GM19324 (cell line): ENCODE results near the gene TRPV4.

Experiments
- ATAC-seq: cut with Tn5 transposase; IDR thresholded peaks from one replicate; pipeline ENCODE4 v1.9.1; 2021; ENCODE audit warnings: mild to moderate bottlenecking, moderate library complexity; ENCODE audit not compliant: unreplicated experiment, low FRiP score

Gene TRPV4

DNA sequence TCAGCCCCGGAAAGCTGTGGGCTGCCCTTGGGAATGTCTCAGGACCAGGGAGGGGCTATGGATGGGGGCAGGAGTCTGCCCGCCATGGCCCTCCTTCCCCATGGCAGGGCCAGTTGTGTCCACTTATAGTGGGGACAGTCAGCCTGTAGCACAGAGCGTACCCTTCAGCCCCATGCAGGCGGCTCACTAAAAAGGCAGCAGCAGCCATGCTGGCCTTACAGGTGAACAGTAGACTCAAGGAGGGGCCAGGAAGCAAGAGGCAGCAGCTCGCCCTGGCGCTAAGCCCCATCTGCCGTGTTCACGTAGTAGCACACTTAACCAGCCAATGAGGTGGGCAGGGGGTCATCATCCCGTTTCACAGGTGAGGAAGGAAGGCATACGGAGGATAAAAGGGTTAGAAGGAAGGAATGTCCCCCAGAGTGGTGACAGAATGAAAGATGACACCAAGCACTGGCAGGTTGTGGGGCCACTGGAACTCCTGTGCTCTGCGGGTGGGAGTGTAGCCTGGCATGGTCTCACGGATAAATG, 66.9 kb downstream of the TRPV4 start:
- ATAC-seq = no peak

- no peak for ATAC-seq
These were observed 67.8 kb downstream of the TRPV4 start for GRCh38 chr12:109765446-109765810.

DNA sequence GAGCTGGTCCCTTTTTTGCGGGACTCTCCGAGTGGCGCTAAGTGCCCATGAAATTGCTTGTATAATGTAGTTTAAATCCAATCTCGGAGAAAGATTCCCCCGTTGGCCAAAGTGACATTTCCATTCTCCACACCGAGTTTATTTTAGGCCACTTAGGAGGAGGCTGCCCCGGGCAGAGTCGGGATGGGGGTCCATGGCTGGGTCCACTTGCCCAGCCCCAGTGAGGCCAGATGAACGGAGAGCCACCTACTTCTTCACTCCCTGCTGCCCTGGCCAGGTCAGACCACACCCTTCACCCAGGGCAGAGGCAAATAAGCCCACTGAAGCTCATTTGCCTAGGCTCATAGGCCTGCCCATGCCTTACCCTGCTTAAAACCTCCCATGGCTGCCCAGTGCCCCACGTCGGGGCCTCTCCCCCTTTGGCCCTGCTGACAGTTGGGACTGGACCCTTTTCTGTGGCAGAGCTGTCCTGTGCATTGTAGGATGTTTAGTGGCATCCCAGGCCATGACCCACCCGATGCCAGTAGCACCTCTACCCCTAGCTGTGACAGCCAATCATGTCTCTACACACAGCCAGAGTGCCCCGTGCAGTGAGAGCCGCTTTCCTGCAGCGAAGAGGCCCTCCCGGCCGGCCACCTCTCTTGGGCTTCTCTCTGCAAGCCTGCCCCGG, 68.3 kb downstream of the TRPV4 start:
- no peak for ATAC-seq

- ATAC-seq = no peak
These were observed 69.1 kb downstream of the TRPV4 start for GRCh38 chr12:109764123-109764522.

- no peak for ATAC-seq
These were observed 69.9 kb downstream of the TRPV4 start for GRCh38 chr12:109763201-109763841.

GRCh38 chr12:109762673-109763191, 70.5 kb downstream of the TRPV4 start:
- no peak for ATAC-seq

DNA sequence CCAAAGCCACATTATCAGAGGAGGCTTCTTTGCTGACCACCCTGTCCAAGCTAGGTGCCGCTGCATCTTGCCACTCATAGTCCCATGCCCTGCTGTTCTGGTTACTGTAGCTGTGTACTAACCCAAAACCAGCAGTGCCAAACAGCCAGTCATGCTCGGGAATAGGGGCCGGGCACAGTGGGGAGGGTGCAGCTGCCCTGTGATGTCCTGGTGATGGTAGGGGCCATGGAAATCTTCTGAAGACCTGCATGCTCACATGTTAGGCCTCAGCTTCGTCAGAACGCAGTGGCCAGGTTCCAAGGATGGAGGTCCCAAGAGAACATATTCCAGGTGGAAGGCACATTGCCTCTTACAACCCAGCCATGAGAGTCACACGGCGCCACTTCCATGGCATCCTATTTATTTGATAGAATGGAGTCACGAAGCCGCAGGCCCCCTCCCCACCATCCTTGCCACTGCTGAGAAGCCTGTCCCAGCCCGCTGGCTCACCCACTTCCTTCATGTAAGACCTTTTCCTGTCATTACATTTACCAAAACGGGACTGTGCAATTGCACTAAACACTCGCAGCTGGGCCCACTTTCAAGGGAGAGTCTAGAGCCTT, 71.0 kb downstream of the TRPV4 start:
- no peak for ATAC-seq

DNA sequence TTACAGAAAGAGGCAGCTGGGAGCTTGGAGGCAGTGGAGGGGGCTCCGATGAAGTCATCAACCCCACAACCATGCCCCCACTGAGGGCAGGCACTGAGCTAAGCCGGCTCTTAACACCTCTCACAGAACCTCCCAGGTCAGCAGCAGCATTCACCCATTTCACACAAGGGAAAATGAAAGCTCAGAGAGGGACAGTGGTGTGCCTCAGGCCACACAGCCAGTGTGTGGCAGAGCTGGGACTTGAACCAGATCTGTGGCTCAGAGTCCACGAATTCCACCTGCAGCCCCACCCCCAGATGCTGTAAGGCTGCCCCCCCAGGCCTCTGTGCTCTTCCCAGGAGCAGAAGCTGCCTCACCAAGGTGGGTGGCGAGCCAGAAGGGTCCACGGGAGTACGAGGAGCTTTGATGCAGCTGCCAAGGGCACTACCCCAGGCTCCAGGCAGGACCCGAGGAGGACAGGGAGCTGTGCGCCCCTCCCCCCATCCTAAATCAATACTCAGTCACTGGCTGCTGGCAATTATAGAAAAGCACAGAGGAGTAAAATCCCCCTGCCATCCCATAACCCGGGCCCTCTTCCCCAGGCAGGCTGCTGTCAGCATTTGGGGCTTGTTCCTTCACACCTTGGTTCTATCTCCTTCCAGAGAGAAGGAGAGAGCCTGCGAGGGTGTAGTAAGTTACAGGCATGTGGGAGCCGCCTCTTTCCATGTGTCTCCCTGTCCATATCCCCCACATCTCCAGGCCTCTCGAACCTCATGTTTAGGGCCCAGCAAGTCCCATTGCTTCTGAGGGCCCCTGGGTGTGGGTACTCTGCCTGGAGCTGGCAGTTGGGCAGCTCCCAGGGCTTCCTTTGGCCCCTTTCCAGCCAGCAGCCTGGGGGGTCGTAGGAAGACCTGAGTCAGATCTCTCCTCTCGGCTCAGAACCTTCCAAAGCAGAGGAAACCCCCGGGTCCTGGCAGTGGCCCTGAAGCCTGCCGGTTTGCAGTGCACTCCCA, 72.0 kb downstream of the TRPV4 start:
- ATAC-seq = no peak

DNA sequence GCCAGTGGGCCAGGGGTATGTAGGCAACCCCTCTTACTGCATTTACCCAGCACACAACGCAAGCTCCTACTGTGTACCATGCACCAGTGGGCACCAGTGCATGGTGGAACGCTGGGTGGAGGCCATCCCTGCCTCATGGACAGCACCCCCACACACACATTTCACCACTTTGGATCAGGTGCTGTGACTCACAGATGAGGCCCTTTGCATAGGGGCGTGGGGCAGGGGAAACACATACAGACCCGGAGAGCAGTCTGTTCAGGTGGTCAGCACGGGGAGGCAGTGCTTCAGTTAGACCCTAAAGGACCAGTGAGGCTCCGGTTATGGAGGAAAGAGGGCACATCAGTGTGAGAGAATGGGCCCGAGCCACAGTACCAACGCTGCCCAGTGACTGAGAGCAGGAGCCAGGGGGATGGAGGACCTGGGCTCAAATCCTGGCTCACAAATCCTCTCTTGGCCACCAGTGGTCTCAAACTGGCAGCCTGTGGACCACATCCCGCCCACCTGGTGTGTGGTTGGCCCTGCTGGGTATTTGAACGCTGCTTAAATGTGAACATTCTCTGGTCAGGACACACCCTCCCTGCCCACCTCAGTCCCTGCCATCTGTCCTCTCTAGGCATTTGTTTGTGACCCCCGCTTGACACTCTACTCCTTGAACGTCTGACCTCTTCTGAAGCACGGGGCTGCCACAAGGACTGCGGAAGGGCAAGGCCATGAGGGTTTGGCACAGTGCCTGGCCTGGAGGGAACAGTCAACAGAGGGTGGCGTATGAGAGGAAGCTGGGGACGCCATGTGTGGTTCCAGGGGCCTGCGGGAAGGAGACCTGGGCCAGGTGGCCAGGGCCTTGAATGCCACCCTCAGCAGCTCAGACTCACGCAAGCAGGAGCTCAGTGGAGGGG, 72.9 kb downstream of the TRPV4 start:
- no peak for ATAC-seq

DNA sequence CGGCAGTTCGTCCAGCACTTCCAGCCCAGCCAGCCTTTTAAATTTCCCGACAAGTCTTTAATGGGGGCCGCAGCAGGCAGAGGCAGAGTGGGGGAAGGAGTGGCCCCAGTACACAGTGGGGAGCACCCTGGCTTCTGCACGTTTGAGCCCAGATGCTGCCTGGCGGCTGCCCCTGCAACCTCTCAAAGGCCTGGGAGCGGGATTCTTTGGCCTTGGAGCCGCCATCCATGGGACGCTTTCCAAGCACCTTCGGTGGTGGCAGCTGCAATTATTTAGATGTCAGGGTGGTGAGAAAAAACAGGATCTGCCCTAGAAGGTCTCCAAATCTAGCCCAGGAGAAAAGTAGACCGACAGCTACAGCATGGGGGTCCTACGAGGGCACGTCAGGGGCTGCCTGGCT, 73.6 kb downstream of the TRPV4 start:
- no peak for ATAC-seq

GRCh38 chr12:109758426-109759420, 74.5 kb downstream of the TRPV4 start:
- ATAC-seq = no peak

DNA sequence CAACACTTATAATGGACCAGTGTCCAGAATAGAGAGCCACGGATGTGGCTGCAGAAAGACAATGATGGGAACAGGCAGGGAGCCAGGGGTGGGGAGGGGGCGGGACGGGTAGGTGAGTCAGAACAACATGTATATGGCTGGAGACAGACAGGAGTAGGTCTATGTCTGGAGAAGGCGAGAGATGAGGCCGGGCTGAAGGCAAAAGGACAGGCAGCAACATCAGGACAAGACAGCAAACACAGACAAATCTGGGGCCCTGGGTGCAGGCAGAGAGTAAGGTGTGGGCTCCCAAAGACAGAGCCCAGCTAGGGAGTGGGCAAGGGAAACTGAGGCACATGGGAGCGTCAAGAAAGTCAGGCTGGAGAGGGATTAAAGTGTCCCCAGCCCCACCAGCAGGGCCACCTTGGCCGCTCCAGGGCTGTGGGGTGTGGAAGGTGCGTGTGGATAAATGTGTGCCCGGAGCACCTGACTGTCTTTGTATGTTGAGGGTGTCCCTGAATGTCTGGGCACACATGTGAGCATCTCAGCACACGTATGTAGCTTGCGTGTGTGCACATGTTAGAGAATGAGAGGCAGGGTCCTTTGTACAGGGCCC, 75.4 kb downstream of the TRPV4 start:
- no peak for ATAC-seq

- no peak for ATAC-seq
These were observed 76.7 kb downstream of the TRPV4 start for GRCh38 chr12:109756457-109756856.

DNA sequence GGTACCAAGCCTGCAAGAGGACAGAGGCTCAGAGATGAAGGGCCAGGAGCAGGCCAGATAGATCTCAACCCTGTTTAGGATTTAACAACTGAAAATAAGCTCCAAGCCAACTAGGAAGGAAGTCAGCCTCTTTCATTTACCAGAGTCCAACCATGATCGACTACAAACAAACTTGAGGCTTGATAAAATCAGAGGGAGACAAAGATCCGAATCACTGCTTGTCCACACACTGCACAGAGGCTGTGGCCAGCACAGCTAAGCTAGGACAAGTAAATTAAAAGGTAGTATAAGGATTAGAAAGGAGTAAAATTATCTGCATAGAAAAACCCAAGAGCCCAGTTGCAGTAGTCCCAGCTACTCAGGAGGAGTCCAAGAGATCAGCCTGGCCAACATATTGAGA, 79.2 kb downstream of the TRPV4 start:
- ATAC-seq = no peak

DNA sequence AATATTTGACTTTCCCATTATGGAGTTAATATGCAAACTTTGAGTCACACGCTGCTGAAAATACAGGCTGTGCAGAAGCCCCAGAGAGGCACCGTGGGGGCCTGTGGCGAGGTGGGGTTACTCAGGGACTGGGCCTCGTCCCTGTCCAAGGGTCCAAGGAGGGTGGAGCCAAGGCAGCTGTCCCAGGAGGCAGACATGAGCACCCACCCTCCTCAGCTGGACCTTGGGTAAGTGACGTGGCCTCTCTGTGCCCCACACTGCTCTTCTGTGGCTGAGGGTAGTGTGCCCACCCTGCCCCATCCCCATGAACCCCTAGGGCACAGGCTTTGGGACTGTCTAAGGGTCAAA, 80.2 kb downstream of the TRPV4 start:
- no peak for ATAC-seq

DNA sequence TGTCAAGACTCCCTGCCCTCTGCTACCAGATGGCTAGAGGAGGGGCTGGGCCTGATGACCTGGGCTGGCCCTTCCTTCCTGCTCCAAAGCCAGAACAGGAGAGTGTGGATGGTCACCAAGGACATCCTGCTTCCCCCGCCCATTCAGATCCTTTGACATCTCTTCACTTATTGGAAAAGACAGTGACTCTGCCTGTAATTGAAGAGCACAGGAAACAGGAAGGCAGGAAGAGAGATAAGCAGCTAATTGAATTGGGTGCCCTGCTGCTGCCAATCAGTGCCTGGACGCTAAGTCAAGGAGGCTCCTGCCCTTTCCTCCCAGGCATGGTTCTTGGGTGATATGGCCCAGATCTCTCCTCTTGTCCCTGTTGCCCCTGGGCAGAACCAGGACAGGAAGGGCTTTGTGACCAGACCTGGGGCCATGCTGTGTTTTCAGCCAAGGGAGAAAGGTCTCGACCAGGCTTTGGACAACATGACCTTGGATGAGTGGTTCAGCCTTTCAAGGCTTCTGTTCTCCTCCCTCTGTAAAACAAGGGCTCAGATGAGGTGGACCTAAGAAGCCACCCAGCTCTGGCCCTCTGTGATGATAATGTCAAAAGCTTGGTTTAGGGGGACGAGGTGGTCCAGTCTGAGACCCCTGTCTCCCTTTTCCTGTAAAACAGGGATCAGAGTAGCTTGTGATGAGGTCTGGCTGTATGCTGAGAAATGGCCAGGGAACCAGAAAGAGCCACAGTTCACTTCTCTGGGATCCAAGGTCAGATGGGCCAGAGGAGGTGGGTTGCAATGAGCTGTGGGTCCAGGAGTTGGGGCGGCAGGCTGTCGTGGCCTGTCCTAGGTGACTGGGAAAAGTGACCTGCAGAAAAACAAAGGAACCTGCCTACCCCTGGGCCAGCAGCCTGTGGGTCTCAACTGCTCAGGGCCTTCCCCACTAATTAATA, 80.8 kb downstream of the TRPV4 start:
- no peak for ATAC-seq
